ENCODE measurements around the gene FAM229B.
"Not testable (repeated sequence)": the region's sequence is repeated elsewhere in the genome, so short reads cannot be mapped to it uniquely, and the experiment has no call there.

FAM229B gene

GRCh38 chr6:112065426-112065986 lies 21.9 kb upstream of the FAM229B start:
- no peak for DNase-seq

- DNase-seq: no peak
These were observed 20.8 kb upstream of the FAM229B start for GRCh38 chr6:112066606-112067005.

DNA sequence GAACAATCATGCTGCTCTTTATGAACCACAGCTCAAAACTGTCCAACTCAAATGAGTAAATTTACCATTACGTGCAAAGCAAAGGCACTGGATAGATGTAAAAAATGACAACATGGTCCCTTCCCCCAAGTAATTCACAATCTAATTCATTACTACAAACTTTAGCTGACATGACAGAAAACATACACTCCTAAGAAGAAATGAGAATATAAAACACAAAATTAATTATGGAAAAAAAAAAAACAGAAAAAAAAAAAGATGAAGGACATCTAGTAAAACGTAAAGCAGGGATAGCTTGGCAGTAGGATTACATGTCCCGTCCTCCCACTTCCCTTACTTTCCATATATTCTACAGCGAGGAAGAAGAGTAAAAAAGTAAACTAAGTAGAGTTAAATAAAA lies 5.8 kb upstream of the FAM229B start:
- DNase-seq: no peak

DNA sequence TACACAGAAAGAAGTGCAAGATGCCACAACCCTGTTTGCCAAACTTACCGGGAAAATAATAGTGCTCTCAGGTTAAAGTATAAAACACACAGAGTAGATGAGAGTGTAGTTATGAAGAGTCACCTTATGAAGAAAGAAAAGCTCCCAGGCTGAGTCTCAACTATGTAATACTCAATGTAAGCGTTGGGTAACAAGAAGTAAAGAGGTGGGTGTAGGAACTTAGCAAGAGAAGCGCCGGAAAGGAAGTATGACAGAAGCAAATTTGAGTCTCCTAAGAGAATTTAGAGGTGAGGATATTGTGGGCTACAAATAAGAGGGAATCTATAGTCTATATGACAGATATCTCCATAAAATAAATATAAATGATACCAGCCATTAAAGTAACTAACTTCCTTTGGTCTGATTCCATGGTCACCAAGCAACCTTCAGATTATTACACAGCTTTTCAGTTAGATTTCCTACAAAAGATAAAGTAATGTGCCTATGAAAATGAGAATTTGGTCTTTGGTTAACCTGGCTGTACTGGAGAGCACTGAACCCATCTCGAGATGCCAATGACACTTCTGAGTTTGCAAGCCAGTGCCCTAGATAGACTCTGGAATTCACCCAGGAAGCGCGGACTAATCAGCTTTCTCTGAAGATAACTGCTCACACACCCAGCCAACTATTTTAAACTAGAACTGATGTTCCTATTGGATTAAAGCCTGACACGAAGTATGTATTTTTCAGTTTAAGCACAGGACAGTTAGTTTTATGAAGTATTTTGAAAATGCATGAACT lies 1.9 kb upstream of the FAM229B start:
- no peak for DNase-seq

- DNase-seq: no peak
These were observed 651 bp upstream of the FAM229B start for GRCh38 chr6:112086744-112087135.

DNA sequence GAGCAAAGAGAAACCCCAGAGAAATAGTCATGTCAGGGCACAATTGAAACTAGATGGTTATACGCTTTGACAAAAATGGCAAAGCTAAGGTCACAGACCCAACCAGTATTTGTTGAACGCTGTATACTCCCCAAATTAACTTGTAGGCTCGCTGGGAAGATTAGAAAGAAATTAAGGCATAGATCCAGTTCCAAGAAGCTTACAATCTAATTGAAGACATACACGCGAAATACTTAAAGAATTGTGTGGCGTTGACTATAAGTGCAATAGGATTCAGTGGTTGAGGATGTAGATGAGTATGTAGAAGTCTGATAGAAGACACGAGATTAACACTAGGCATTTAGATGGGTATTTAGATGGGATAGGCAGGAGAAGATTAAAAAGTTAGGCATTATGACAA lies 525 bp downstream of the FAM229B start:
- no peak for DNase-seq

- no peak for DNase-seq
These were observed 9.5 kb downstream of the FAM229B start for GRCh38 chr6:112096901-112097300.

DNA sequence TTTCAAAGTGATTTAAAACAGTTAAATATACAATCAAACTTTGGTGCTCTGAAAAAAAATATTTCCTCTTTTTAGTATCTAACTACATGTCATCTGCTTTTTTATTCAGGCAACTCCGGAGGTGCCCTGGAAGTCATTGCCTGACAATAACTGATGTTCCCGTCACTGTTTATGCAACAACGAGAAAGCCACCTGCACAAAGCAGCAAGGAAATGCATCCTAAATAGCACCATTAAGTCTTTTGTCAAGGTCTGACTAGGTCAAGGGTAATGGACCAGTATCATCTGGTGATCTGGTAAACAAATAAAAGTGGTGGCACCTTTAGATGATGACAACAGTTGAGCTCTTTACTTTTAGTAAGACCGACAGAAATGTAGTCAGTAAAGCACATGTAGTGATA lies 13.2 kb downstream of the FAM229B start:
- DNase-seq: no peak

DNA sequence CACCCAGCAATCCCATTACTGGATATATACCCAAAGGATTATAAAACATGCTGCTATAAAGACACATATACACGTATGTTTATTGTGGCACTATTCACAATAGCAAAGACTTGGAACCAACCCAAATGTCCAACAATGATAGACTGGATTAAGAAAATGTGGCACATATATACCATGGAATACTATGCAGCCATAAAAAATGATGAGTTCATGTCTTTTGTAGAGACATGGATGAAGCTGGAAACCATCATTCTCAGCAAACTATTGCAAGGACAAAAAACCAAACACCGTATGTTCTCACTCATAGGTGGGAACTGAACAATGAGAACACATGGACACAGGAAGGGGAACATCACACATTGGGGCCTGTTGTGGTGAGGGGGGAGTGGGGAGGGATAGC lies 18.6 kb downstream of the FAM229B start:
- DNase-seq: not testable (repeated sequence)

DNA sequence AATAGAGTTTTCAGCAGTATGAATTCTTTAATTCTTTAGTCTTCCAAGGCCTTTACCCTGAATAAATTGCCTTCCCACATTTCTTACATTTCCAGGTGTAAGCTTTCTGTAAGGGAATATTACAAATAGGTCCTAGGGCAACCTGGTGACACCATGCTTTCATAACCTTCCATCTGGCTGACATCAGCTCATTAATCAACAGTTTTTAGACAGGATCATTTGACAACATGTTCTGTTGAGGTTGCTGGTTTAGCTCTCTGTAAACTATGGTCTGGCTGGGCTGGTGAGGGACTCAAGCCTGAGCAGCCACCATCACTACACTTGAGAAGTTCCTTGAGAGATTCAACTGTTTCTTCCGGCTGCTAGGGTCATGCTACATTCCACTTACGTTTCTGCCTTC lies 19.2 kb downstream of the FAM229B start:
- no peak for DNase-seq

DNA sequence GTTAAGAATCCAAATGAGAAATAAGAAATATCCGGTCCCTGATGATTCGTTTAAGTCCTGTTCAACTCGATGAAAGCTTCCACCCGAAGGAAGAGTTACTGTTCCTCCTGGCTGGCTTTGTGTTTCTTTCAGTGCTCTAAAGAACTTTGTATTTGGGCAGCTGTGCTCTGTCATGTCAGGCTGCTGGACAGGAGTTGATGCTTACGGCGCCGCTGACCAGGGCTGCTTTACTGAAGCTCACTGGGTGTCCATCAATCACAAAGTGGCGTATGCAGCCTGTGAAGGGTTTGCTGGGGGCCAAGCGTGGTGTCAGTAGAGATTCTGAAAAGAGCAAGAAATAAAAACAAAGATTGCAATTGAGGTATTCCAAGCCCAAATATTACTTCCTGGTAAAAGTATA lies 21.9 kb downstream of the FAM229B start:
- no peak for DNase-seq

- no peak for DNase-seq
These were observed 26.0 kb downstream of the FAM229B start for GRCh38 chr6:112113431-112113830.

- no peak for DNase-seq
These were observed 26.5 kb downstream of the FAM229B start for GRCh38 chr6:112113918-112114317.

- DNase-seq: no peak
These were observed 27.3 kb downstream of the FAM229B start for GRCh38 chr6:112114577-112115223.

GRCh38 chr6:112116221-112116620 lies 28.8 kb downstream of the FAM229B start:
- DNase-seq: no peak

DNA sequence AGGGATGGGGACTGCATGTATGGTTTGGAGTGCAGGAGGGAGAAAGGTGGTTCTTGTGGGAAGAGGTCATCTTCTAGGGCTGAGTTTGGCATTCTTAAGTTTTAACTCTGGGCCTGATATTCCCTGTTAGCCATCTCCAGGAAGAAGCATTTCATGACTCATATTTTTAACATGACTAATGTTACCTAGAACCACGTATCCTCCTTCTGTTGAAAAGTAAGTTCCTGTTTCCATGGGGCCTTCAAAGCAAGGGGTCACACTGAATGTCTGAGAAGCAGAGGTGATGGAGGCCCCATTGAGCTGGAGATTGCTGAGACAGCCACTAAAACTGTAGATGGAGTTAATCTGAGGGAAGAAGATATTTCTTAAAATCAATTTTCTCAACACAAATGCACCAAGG lies 30.2 kb downstream of the FAM229B start:
- DNase-seq: no peak

DNA sequence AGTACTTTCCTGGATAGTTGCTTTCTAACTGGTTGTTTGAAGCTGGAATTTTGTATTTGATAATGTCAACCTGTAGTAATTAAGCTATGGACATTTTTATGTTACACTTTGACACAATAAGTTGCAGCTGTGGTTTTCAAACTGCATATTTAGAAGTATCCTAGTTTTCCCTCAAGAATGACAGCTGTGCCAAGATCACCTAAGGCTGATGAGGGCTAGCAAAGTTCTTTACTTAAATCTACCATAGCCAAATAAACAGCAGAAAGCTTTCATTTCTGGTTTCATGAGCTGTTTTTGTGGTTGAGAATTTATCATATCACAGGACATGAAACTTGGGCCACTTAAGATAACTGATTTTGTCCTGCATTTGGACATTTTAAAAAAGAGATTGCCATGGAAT lies 30.6 kb downstream of the FAM229B start:
- no peak for DNase-seq

DNA sequence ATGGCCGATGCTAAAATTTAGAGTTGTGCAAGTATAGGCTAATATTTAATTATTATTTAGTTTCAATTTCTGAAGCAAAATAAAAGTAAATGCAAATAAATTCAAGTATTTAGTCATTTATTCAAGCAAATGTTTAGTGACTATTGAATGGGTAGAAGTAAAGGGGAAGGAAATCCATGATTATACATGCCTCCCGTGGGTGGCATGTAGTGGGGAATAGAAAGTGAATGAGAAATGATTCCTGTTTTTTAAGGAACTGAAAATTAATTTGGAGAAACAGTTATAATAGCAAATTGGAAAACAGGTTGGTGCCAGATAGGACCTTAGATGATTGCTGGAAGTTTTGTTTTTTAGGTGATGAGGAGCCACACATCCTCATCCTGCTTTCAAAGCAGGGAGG lies 35.4 kb downstream of the FAM229B start:
- no peak for DNase-seq

- DNase-seq: no peak
These were observed 36.6 kb downstream of the FAM229B start for GRCh38 chr6:112123982-112124381.

DNA sequence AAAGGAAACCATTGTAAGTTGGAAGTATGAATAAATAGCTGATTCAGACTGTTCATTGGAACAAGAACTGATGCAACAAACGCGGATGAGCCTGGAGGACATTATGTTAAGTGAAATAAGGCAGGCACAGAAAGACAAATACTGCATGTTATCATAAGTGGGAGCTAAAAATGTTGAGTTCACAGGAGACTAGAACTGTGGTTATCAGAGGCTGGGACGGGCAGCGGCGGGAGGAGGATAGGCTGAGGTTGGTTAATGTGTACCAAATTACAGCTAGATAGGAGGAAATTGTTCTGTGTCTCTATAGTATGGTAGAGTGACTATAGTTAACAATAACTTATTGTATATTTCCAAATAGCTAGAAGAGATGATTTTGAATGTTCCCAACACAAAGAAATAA lies 40.8 kb downstream of the FAM229B start:
- no peak for DNase-seq

- no peak for DNase-seq
These were observed 43.5 kb downstream of the FAM229B start for GRCh38 chr6:112130878-112131277.

DNA sequence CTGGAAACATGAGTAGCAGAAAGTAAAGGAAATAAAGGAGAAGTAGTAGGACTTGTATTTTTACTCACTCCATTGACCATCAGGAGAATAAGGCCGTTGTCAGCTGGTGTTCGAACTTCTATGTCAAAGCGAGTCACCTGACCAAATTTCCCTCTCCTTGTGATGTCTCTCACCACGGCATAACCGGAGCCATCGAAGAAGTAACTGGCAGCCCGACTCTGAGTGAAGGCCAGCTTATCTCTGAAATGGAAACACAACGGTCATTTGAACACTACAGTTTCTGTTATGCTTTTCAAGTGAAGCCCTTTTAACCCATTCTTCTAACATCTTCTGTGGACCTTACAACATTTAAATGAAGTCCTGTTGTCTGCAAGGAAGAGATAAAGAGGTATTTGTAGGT lies 51.7 kb downstream of the FAM229B start:
- no peak for DNase-seq

DNA sequence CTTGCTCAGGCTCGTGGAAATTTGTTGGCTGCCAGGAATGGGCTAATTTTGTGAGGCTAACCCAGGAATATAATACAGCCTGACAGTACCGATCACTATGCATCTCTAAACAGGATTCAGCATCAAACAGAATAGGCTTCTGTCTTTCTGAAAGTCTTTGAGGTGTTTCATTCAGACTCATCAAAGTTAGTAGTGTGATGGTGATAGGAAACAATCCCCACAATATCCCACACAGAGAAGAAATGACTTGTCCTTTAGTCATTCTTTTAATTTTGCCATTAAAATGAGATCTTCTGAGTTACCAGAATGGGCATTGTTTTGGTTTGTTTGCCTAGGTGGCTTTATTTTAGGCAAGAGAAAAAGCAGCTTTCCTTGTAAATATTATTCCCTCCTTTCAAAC lies 54.3 kb downstream of the FAM229B start:
- no peak for DNase-seq

GRCh38 chr6:112144145-112144926 lies 56.9 kb downstream of the FAM229B start:
- DNase-seq: no peak
